Measurements from ENCODE around the gene CPXM2. TPM values are rescaled to one million over a fixed set of nuclear protein-coding genes. Genes with fewer than 3 reads are reported as not detected.

The CPXM2 gene
- total RNA-seq, 3 donors from 2014 or later (not counting 1 experiment from before 2014, with no cell fraction given): not detected

GRCh38 chr10:123808286-123808685 is 83.3 kb downstream of the CPXM2 start:
- 79% methylated on average over 2 of the region's 2 CpGs for WGBS (ENCODE audit: insufficient coverage)
- Mint-ChIP-seq H3K27me3 (ENCODE audit: low read depth in 2 of 2) (peaks cover 19 to 77% of the 10 kb centered on the region in 2 donors), H3K9me3 (no peaks in the 10 kb centered on the region), H3K27ac (no peak overlapping the region), H3K4me3 (no peak overlapping the region), H3K4me1 (no peaks in the 10 kb centered on the region), H3K36me3 (no peaks in the 10 kb centered on the region)
- no peak for DNase-seq
- no peak overlapping the region for H3K4me3 ChIP-seq (ENCODE audit: low read length)
- no peaks in the 10 kb centered on the region for H3K4me1 ChIP-seq (ENCODE audit: control insufficient read depth, insufficient read depth, low read length)
- no peak overlapping the region for H3K27ac ChIP-seq (ENCODE audit: low read length)
- no peak for TF ChIP-seq CTCF (IDR thresholded peaks at IDR 0.05)
- H3K27me3 ChIP-seq (ENCODE audit: control insufficient read depth, insufficient read depth, low read length): peaks cover 10% of the 10 kb centered on the region
- H3K9me3 ChIP-seq (ENCODE audit: control insufficient read depth, insufficient read depth, low read length): no peaks in the 10 kb centered on the region
- ATAC-seq: no peak
- no peaks in the 10 kb centered on the region for H3K36me3 ChIP-seq (ENCODE audit: control insufficient read depth, insufficient read depth, low read length)
- intact Hi-C loops (cut with micrococcal nuclease): no loop called here

- no peaks in the 10 kb centered on the region for H3K4me1 ChIP-seq (ENCODE audit: control insufficient read depth, insufficient read depth, low read length)
- no peaks in the 10 kb centered on the region for H3K36me3 ChIP-seq (ENCODE audit: control insufficient read depth, insufficient read depth, low read length)
- no peak overlapping the region for H3K27ac ChIP-seq (ENCODE audit: low read length)
- no peaks in the 10 kb centered on the region for H3K4me1 Mint-ChIP-seq
- H3K36me3 Mint-ChIP-seq: no peaks in the 10 kb centered on the region
- H3K27ac Mint-ChIP-seq: no peak overlapping the region
- no peaks in the 10 kb centered on the region for H3K9me3 ChIP-seq (ENCODE audit: control insufficient read depth, insufficient read depth, low read length)
- WGBS (ENCODE audit: insufficient coverage): 3% methylated on average over 3 of the region's 5 CpGs
- H3K4me3 Mint-ChIP-seq: no peak overlapping the region
- H3K4me3 ChIP-seq (ENCODE audit: low read length): no peak overlapping the region
- H3K27me3 ChIP-seq (ENCODE audit: control insufficient read depth, insufficient read depth, low read length): peaks cover 10% of the 10 kb centered on the region
- DNase-seq (no peak), ATAC-seq (no peak)
- peaks cover 25 to 80% of the 10 kb centered on the region in 2 donors for H3K27me3 Mint-ChIP-seq (ENCODE audit: low read depth in 2 of 2)
- TF ChIP-seq CTCF (IDR thresholded peaks at IDR 0.05): no peak
- intact Hi-C loops (cut with micrococcal nuclease): no loop called here
- no peaks in the 10 kb centered on the region for H3K9me3 Mint-ChIP-seq
Observed at GRCh38 chr10:123807444-123808035, 84.1 kb downstream of the CPXM2 start.

- no peak for TF ChIP-seq CTCF (IDR thresholded peaks at IDR 0.05)
- Mint-ChIP-seq H3K4me3 (no peak overlapping the region), H3K27me3 (ENCODE audit: low read depth in 2 of 2) (peaks cover 41 to 90% of the 10 kb centered on the region in 2 donors), H3K4me1 (no peaks in the 10 kb centered on the region), H3K36me3 (no peaks in the 10 kb centered on the region), H3K27ac (no peak overlapping the region), H3K9me3 (no peaks in the 10 kb centered on the region)
- Histone ChIP-seq H3K27me3 (ENCODE audit: control insufficient read depth, insufficient read depth, low read length) (peaks cover 10% of the 10 kb centered on the region), H3K4me1 (ENCODE audit: control insufficient read depth, insufficient read depth, low read length) (no peaks in the 10 kb centered on the region), H3K9me3 (ENCODE audit: control insufficient read depth, insufficient read depth, low read length) (no peaks in the 10 kb centered on the region), H3K4me3 (ENCODE audit: low read length) (no peak overlapping the region), H3K27ac (ENCODE audit: low read length) (no peak overlapping the region), H3K36me3 (ENCODE audit: control insufficient read depth, insufficient read depth, low read length) (no peaks in the 10 kb centered on the region)
- ATAC-seq (no peak), DNase-seq (no peak)
- 91% methylated on average over 2 of the region's 3 CpGs for WGBS (ENCODE audit: insufficient coverage)
- intact Hi-C loops (cut with micrococcal nuclease): no loop called here
Observed at GRCh38 chr10:123804716-123805115, 86.9 kb downstream of the CPXM2 start.

- H3K27me3 Mint-ChIP-seq (ENCODE audit: low read depth in 2 of 2): peaks cover 35 to 63% of the 10 kb centered on the region in 2 donors
- no peaks in the 10 kb centered on the region for H3K36me3 Mint-ChIP-seq
- H3K9me3 Mint-ChIP-seq: no peaks in the 10 kb centered on the region
- Histone ChIP-seq H3K27me3 (ENCODE audit: control insufficient read depth, insufficient read depth, low read length) (peaks cover 2% of the 10 kb centered on the region), H3K27ac (ENCODE audit: low read length) (no peak overlapping the region), H3K4me3 (ENCODE audit: low read length) (no peak overlapping the region), H3K4me1 (ENCODE audit: control insufficient read depth, insufficient read depth, low read length) (no peaks in the 10 kb centered on the region), H3K9me3 (ENCODE audit: control insufficient read depth, insufficient read depth, low read length) (no peaks in the 10 kb centered on the region), H3K36me3 (ENCODE audit: control insufficient read depth, insufficient read depth, low read length) (no peaks in the 10 kb centered on the region)
- intact Hi-C loops (cut with micrococcal nuclease): no loop called here
- no peaks in the 10 kb centered on the region for H3K4me1 Mint-ChIP-seq
- DNase-seq (no peak), ATAC-seq (no peak)
- 69% methylated on average over 7 of the region's 7 CpGs for WGBS (ENCODE audit: insufficient coverage)
- TF ChIP-seq CTCF (IDR thresholded peaks at IDR 0.05): no peak
- no peak overlapping the region for H3K27ac Mint-ChIP-seq
- no peak overlapping the region for H3K4me3 Mint-ChIP-seq
Observed at GRCh38 chr10:123800821-123801220, 90.8 kb downstream of the CPXM2 start.
